ENCODE results near the gene ADAMTS10. TPM values are rescaled to one million over a fixed set of nuclear protein-coding genes. Genes with fewer than 3 reads are reported as not detected.

ADAMTS10 gene
- polyA plus RNA-seq, 6 donors from 2014 or later: 0.31 TPM; not detected in 5

DNA sequence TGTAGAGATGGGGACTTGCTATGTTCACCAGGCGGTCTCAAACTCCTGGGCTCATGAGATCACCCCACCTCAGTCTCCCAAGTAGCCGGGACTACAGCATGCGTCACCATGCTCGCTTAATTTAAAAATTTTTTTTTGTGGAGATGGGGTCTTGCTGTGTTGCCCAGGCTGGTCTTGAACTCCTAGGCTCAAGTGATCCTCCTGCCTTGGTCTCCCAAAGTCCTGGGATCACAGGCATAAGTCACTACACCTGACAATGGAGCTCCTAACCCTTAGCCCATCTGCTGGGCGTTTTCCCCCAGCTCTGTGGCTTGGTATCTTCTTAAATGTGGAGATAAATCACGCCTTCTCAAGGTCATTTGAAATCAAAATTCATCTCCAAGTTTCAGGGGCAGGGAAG, 6.3 kb upstream of the ADAMTS10 start:
- peak overlapping the region in 1 of 6 donors; percentile 47 for H3K27ac Mint-ChIP-seq
- H3K36me3 Mint-ChIP-seq: no peaks in the 10 kb centered on the region
- H3K9me3 Mint-ChIP-seq: peaks cover 0 to 2% (median 0%) of the 10 kb centered on the region in 7 donors

DNA sequence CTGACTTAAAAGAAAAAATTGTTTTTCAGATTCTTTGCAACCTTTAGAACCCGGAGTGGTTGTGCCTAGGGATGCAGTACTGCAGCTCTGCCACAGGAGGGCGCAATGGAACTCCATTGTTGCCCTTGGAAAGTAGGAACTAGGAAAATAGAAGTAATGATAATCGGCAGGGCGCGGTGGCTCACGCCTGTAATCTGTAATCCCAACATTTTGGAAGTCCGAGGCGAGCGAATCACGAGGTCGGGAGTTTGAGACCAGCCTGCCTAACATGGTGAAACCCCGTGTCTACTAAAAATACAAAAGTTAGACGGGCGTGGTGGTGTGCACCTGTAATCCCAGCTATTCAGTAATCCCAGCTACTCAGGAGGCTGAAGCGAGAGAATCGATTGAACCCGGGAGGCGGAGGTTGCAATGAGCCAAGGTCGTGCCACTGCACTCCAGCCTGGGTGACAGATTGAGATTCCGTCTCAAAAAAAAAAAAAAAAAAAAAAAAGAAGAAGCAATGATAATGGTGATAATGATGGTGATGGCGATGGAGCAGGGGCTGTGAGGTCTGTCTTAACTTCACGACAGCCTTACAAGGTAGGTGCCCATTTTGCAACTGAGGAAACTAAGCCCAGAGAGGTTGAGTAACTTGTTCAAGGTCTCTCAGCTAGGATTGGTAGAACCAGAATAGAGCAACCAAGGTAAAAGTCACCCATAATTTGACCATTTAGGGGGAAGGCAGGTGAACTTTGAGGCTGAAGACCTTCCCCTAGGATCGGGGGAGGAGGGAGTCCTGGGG, 5.5 kb upstream of the ADAMTS10 start:
- peak overlapping the region in 1 of 6 donors; percentile 70 for H3K27ac Mint-ChIP-seq
- ATAC-seq (ENCODE audit: low read depth in 2 of 2) (peak in 1 of 2 donors; percentile 40), DNase-seq (no peak)
- peak overlapping the region in 2 of 8 donors; percentile 21 to 51 for H3K4me3 Mint-ChIP-seq
- H3K9me3 Mint-ChIP-seq: peaks cover 0 to 2% (median 0%) of the 10 kb centered on the region in 7 donors
- H3K27me3 Mint-ChIP-seq: peaks cover 9 to 35% (median 12%) of the 10 kb centered on the region in 3 donors
- H3K36me3 Mint-ChIP-seq: no peaks in the 10 kb centered on the region
- H3K4me1 Mint-ChIP-seq: peaks cover 7 to 19% (median 11%) of the 10 kb centered on the region in 3 donors

More for the DNA sequence above, 6.3 kb upstream of the ADAMTS10 start:
- DNase-seq: no peak
- H3K4me1 Mint-ChIP-seq: peaks cover 7 to 19% (median 11%) of the 10 kb centered on the region in 3 donors
- H3K27me3 Mint-ChIP-seq: peaks cover 9 to 36% (median 14%) of the 10 kb centered on the region in 3 donors
- no peak overlapping the region for H3K4me3 Mint-ChIP-seq
- no peak for ATAC-seq (ENCODE audit: low read depth in 2 of 2)

DNA sequence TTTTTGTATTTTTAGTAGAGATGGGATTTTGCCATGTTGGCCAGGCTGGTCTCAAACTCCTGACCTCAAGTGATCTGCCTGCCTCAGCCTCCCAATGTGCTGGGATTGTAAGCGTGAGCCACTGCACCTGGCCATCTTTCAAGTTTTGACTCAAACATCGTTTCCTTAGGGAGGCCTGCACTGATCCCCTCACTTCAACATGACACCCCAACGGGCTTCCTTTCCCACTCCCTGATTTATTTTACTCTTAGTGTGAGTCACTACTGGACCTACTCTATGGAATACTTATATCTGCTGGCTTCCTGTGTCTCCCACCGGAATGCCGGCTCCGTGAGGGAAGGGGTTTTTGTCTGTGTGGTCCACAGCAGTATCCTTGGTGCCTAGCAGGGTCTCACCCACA, 4.5 kb upstream of the ADAMTS10 start:
- peak overlapping the region in 2 of 8 donors; percentile 6 to 29 for H3K4me3 Mint-ChIP-seq
- peaks cover 0 to 4% of the 10 kb centered on the region in 2 donors for H3K36me3 Mint-ChIP-seq
- H3K9me3 Mint-ChIP-seq: peaks cover 0 to 2% (median 0%) of the 10 kb centered on the region in 7 donors
- H3K4me1 Mint-ChIP-seq: peaks cover 11 to 22% (median 15%) of the 10 kb centered on the region in 3 donors
- peak overlapping the region in 1 of 6 donors; percentile 35 for H3K27ac Mint-ChIP-seq
- ATAC-seq (ENCODE audit: low read depth in 2 of 2): no peak
- no peak for DNase-seq
- peaks cover 7 to 29% (median 12%) of the 10 kb centered on the region in 3 donors for H3K27me3 Mint-ChIP-seq

DNA sequence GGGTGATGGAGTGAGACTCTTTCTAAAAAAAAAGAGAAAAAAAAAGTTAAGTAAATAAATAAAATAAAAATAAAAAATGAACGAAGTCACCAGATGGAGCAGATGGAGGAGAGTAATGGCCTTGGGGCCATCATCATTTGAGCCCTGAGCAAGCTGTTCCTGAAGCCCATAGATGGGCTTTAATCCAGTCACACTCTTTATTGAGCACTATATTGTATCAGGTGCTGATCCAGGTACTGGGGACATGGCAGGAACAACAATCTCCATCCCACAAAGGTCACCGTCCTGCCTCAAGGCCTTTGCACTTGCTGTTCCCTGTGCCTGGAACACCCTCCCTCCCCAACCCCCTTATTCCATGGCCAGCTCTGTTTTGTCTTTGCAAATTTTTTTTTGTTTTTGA, 3.9 kb upstream of the ADAMTS10 start:
- H3K4me3 Mint-ChIP-seq: no peak overlapping the region
- peaks cover 0 to 9% of the 10 kb centered on the region in 2 donors for H3K36me3 Mint-ChIP-seq
- peaks cover 16 to 27% (median 20%) of the 10 kb centered on the region in 3 donors for H3K4me1 Mint-ChIP-seq
- H3K27me3 Mint-ChIP-seq: peaks cover 11 to 33% (median 15%) of the 10 kb centered on the region in 3 donors
- no peak overlapping the region for H3K27ac Mint-ChIP-seq
- ATAC-seq (ENCODE audit: low read depth in 2 of 2) (no peak), DNase-seq (no peak)
- H3K9me3 Mint-ChIP-seq: peaks cover 0 to 2% (median 0%) of the 10 kb centered on the region in 7 donors

DNA sequence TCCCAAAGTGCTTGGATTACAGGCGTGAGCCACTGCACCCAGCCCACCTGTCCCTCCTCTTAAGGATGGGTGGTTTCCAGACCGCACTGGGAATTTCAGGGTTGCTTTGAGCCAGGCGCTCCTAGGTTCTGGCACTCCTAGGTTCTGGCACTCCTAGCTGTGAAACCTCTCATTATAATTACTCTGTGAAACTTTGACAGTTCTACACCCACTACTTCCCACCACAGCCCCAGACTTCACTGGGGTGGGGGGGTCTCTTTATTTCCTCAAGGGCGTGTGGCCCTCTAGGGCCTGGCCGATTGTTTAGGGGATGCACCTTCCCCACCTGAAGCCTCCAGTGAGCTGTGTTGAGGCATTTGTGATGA, 2.3 kb upstream of the ADAMTS10 start:
- Mint-ChIP-seq H3K4me1 (peaks cover 20 to 33% (median 22%) of the 10 kb centered on the region in 3 donors), H3K36me3 (peaks cover 0 to 23% of the 10 kb centered on the region in 2 donors), H3K27me3 (peaks cover 25 to 45% (median 28%) of the 10 kb centered on the region in 3 donors), H3K9me3 (peaks cover 0 to 2% (median 0%) of the 10 kb centered on the region in 7 donors), H3K27ac (peak overlapping the region in 1 of 6 donors; percentile 74), H3K4me3 (peak overlapping the region in 5 of 8 donors; percentile 29 to 77 (median 65))
- ATAC-seq (ENCODE audit: low read depth in 2 of 2) (peak; percentile 28 to 32), DNase-seq (no peak)

DNA sequence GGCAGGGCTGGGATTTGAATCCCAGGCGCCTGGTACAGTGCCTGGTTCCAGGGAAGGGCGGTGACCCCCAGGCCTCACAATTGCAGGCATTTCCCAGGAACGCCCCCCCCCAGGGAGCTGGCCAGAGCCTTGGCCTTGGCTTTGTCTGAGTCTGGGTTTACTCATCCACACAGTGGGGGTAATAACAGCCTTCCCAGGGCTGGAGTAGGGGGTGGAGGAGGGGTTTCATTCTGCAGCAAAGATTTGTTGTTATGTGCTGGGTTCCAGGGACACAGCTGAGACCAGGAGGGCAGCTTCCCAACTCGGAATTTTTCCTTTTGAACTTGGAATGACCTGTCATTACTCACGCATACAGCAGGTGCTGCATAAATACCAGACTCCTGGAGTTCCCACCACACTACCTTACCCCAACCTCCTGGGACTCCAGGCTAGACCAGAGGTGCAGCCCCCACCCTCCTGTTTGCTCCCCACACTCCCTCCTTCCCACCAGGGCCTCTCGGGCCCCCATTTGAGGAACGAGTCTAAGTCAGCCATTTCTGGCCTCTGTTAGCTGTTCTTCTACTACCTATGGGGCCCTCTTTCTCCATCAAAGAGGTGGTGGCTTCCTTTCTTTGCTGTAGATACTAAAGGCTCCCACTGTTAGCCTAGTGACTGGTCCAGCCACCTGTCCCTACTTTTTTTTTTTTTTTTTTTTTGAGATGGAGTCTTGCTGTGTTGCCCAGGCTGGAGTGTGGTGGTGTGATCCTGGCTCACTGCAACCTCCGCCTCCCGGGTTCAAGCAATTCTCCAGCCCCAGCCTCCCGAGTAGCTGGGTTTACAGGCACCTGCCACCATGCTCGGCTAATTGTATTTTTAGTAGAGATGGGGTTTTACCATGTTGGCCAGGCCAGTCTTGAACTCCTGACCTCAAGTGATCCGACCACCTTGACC, 1.6 kb upstream of the ADAMTS10 start:
- H3K27me3 Mint-ChIP-seq: peaks cover 28 to 52% (median 34%) of the 10 kb centered on the region in 3 donors
- DNase-seq (no peak), ATAC-seq (ENCODE audit: low read depth in 2 of 2) (peak in 1 of 2 donors; percentile 9)
- peaks cover 0 to 23% of the 10 kb centered on the region in 2 donors for H3K36me3 Mint-ChIP-seq
- peaks cover 20 to 34% (median 22%) of the 10 kb centered on the region in 3 donors for H3K4me1 Mint-ChIP-seq
- H3K27ac Mint-ChIP-seq: peak overlapping the region in 2 of 6 donors; percentile 53 to 74
- H3K4me3 Mint-ChIP-seq: peak overlapping the region; percentile 38 to 82 (median 74)
- peaks cover 0 to 2% (median 0%) of the 10 kb centered on the region in 7 donors for H3K9me3 Mint-ChIP-seq

DNA sequence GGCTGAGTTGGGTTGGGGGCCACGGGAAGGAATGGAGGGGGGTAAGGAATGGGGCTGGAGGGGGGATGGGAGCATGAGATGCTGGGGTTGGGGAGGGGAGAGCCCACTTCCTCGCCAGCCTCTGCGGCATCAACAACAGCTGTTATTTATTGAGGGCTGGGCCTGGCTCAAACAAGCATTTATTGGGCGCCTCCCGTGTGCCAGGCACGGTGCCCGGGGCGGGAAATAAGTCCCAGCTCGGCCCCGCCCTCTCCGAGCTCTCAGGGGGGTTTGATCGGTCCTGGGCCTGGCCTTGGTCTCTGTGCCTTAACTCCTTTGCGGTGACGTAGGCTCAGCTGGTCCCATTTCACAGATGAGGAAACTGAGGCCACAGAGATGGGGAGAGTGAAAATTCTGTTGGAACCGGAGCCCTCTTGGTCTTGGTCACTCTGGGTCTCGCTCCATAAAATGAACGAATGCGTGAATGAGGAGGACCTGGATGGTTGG, 919 bp upstream of the ADAMTS10 start:
- Mint-ChIP-seq H3K27me3 (peaks cover 35 to 59% (median 41%) of the 10 kb centered on the region in 3 donors), H3K4me1 (peaks cover 20 to 39% (median 22%) of the 10 kb centered on the region in 3 donors), H3K27ac (peak overlapping the region in 1 of 6 donors; percentile 53), H3K4me3 (peak overlapping the region in 6 of 8 donors; percentile 6 to 77 (median 61)), H3K36me3 (peaks cover 0 to 23% of the 10 kb centered on the region in 2 donors), H3K9me3 (peaks cover 0 to 2% (median 0%) of the 10 kb centered on the region in 7 donors)
- no peak for DNase-seq
- ATAC-seq (ENCODE audit: low read depth in 2 of 2): no peak

DNA sequence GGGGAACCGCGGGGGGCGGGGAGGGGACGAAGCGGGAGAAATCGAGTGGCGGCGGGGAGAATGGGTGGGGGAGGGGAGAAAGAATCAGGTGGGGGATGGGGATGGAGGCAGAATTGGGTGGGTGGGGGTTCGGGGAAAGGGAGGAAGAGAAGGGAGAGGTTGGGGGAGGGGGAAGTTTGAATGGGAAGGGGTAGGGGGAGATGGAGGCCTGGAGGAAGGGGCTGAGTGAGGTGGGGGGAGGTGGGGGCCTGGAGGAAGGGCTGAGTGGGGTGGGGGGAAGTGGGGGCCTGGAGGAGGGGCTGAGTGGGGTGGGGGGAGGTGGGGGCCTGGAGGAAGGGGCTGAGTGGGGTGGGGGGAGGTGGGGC, 403 bp upstream of the ADAMTS10 start:
- ATAC-seq (ENCODE audit: low read depth in 2 of 2) (no peak), DNase-seq (no peak)
- Mint-ChIP-seq H3K4me3 (peak overlapping the region in 1 of 8 donors; percentile 59), H3K27ac (no peak overlapping the region), H3K9me3 (peaks cover 0 to 2% (median 0%) of the 10 kb centered on the region in 7 donors), H3K36me3 (peaks cover 0 to 23% of the 10 kb centered on the region in 2 donors), H3K27me3 (peaks cover 34 to 63% (median 45%) of the 10 kb centered on the region in 3 donors), H3K4me1 (peaks cover 20 to 38% (median 22%) of the 10 kb centered on the region in 3 donors)

DNA sequence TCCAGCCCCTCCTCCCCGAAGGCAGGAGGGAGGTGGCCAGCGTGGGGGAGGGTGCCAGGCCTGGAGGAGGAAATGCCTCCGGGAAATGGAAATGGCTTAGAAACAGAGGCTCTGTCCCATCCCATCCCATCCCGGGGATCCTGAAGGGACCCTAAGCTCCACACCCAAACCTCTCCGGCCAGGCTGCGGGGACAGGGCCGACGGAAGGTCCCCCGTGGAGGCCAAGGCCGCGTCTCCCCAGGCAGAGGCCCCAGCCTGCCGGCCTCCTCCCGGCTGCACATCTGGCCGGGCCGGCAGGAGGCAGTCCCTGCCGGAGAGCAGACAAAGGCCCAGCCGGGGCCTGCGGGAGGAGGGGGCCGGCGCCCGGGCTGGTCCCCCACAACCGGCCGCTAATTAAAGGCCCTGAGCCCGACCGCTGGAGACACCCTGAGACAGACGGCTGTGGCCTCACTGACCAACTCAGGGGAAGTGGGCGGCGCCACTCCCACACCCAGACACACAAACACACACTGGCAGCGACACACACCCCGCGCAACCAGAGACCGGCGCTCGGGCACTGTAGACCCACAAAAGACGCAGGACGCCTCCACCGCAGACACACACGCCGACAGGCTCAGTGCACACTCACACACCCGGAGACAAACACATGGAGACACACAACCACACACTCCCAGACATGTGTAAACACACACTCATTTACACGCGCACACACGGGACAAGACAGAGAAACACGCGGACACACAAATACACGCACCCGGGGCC, 1.1 kb downstream of the ADAMTS10 start:
- Mint-ChIP-seq H3K4me1 (peaks cover 10 to 26% (median 19%) of the 10 kb centered on the region in 3 donors), H3K4me3 (peak overlapping the region; percentile 70 to 95 (median 84)), H3K9me3 (peaks cover 0 to 4% (median 0%) of the 10 kb centered on the region in 7 donors), H3K27ac (peak overlapping the region in 5 of 6 donors; percentile 8 to 83 (median 43)), H3K36me3 (peaks cover 0 to 23% of the 10 kb centered on the region in 2 donors), H3K27me3 (peaks cover 30 to 53% (median 45%) of the 10 kb centered on the region in 3 donors)
- peak in 1 of 2 donors; percentile 13 for ATAC-seq (ENCODE audit: low read depth in 2 of 2)
- DNase-seq: no peak

DNA sequence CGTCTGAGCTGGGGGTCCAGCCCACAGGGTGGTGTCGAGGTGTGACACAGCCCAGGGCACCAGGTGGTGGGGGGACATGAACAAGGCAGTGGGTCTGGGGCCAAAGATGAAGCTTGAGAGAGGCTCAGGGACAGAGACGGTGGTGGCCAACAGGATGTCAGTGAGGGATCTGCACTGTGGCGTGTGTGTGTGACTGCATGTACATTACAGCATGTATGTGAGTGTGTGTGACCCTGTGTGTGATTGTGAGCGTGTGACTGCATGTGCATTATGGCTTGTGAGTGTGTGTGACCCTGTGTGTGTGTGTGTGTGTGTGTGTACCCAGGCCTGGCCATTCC, 1.6 kb downstream of the ADAMTS10 start:
- Mint-ChIP-seq H3K27ac (peak overlapping the region in 2 of 6 donors; percentile 70 to 85), H3K4me1 (peaks cover 10 to 26% (median 19%) of the 10 kb centered on the region in 3 donors)
- no peak for ATAC-seq (ENCODE audit: low read depth in 2 of 2)

DNA sequence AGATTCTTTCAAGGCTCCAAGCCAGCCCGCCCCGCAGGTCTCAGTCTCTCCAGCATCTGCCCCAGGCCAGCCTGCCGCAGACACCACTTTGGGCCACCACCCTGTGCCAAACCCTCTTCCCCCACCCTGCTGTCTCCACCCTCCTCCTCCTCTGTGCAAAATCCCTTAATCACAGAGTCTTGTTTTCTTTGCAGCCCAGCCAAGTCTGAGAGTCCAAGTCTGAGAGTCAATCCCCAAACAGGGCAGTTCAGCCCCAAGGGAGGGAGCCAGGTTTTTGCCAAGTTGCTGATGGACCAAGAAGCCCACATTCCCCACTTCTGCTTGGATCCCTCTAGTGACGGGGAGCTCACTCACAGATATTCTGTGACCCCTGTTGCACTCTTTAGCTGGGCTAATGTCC, 3.1 kb downstream of the ADAMTS10 start:
- Mint-ChIP-seq H3K36me3 (peaks cover 0 to 23% of the 10 kb centered on the region in 2 donors), H3K4me3 (peak overlapping the region in 2 of 8 donors; percentile 42 to 44), H3K27me3 (peaks cover 29 to 52% (median 50%) of the 10 kb centered on the region in 3 donors), H3K4me1 (peaks cover 10 to 24% (median 19%) of the 10 kb centered on the region in 3 donors), H3K9me3 (peaks cover 0 to 4% (median 0%) of the 10 kb centered on the region in 7 donors), H3K27ac (peak overlapping the region in 1 of 6 donors; percentile 44)
- no peak for ATAC-seq (ENCODE audit: low read depth in 2 of 2)
- no peak for DNase-seq

More for the DNA sequence above, 1.6 kb downstream of the ADAMTS10 start:
- peak overlapping the region in 6 of 8 donors; percentile 4 to 86 (median 66) for H3K4me3 Mint-ChIP-seq
- peaks cover 0 to 4% (median 0%) of the 10 kb centered on the region in 7 donors for H3K9me3 Mint-ChIP-seq
- H3K36me3 Mint-ChIP-seq: peaks cover 0 to 23% of the 10 kb centered on the region in 2 donors
- no peak for DNase-seq
- peaks cover 30 to 53% (median 45%) of the 10 kb centered on the region in 3 donors for H3K27me3 Mint-ChIP-seq

DNA sequence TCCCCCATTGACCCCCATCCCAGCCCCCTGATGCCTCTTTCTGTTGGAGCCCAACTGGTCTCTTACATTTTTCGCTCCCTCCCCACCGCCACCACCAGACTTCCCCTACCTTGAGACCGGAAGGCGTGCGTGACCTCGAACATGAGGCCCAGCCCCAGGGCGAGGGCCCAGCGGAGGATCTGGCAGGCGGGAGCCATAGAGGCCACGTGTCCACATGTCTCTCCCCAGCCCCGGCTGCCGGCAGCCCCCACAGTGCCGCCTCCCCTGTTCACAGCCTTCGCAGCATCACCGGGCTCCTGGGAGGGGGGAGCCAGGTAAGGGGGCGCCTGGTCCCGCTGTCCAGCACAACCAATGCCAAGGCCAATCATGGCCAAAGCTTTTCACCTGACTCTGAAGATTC, 5.0 kb downstream of the ADAMTS10 start:
- DNase-seq: no peak
- Mint-ChIP-seq H3K27me3 (peaks cover 30 to 59% (median 55%) of the 10 kb centered on the region in 3 donors), H3K36me3 (peaks cover 0 to 23% of the 10 kb centered on the region in 2 donors), H3K4me3 (no peak overlapping the region), H3K27ac (peak overlapping the region in 1 of 6 donors; percentile 47), H3K9me3 (peaks cover 0 to 4% (median 0%) of the 10 kb centered on the region in 7 donors), H3K4me1 (peaks cover 10 to 19% (median 18%) of the 10 kb centered on the region in 3 donors)
- no peak for ATAC-seq (ENCODE audit: low read depth in 2 of 2)
